CD4-positive, alpha-beta memory T cell (primary cell): Measurements from ENCODE around the gene ACCSL. TPM values are rescaled to one million over a fixed set of nuclear protein-coding genes. Genes with fewer than 3 reads are reported as not detected.

Experiments
- CTCF ChIA-PET: fragments of 350-600 bp; sonication (Branson Sonifier 250); formaldehyde crosslinking; loops from one replicate; lab custom pipeline; 2021; ENCODE audit warnings: inconsistent platforms; ENCODE audit not compliant: partially characterized antibody; lab: Charles Lee
- POLR2A ChIA-PET: fragments of 350-600 bp; sonication (Branson Sonifier 250); formaldehyde crosslinking; loops from one replicate; lab custom pipeline; 2021; ENCODE audit not compliant: partially characterized antibody; lab: Charles Lee
- DNase-seq, 5 donors: peaks; one replicate each; pipeline versions ENCODE4 v3.0.0 to v3.0.0-alpha.2; 2020 to 2022; ENCODE audit warnings: mixed read lengths in 1 of 5
- H3K27ac ChIP-seq: one replicate; pipeline ENCODE4 v1.7.0; 2013; ENCODE audit warnings: low read depth, low read length
- H3K27me3 ChIP-seq: 2 replicates; pipeline ENCODE4 v1.7.0; 2013; ENCODE audit warnings: mild to moderate bottlenecking, low read length, moderate library complexity; ENCODE audit not compliant: insufficient read depth
- H3K36me3 ChIP-seq: 2 replicates; pipeline ENCODE4 v1.7.0; 2013; ENCODE audit warnings: mild to moderate bottlenecking, low read length, moderate library complexity; ENCODE audit not compliant: insufficient read depth
- H3K4me1 ChIP-seq: 2 replicates; pipeline ENCODE4 v1.7.0; 2013; ENCODE audit warnings: mild to moderate bottlenecking, low read length, moderate library complexity; ENCODE audit not compliant: insufficient read depth
- H3K4me3 ChIP-seq, 2 donors: one replicate each; pipeline ENCODE4 v1.7.0; 2013; ENCODE audit warnings: low read length in 2 of 2, mild to moderate bottlenecking in 1 of 2
- H3K9me3 ChIP-seq, 2 donors: one replicate each; pipeline ENCODE4 v1.7.0; 2013; ENCODE audit warnings: low read length in 2 of 2, control low read depth in 1 of 2; ENCODE audit not compliant: control insufficient read depth in 1 of 2
- H3K27ac Mint-ChIP-seq, 7 donors: one replicate each; pipeline ENCODE4 v1.8.0; 2020 to 2021; ENCODE audit warnings: mixed read lengths in 7 of 7, mild to moderate bottlenecking in 6 of 7, inconsistent platforms in 3 of 7, moderate library complexity in 3 of 7
- H3K27me3 Mint-ChIP-seq, 2 donors: one replicate each; pipeline ENCODE4 v1.8.0; 2020 to 2021; ENCODE audit warnings: mixed read lengths in 2 of 2
- H3K36me3 Mint-ChIP-seq, 2 donors: one replicate each; pipeline ENCODE4 v1.8.0; 2020 to 2021; ENCODE audit warnings: mixed read lengths in 2 of 2, inconsistent platforms in 1 of 2, mild to moderate bottlenecking in 1 of 2
- H3K4me1 Mint-ChIP-seq, 4 donors: one replicate each; pipeline ENCODE4 v1.8.0; 2020 to 2021; ENCODE audit warnings: mixed read lengths in 4 of 4, mild to moderate bottlenecking in 1 of 4
- H3K4me3 Mint-ChIP-seq, 8 donors: one replicate each; pipeline ENCODE4 v1.8.0; 2020 to 2021; ENCODE audit warnings: mixed read lengths in 8 of 8, mild to moderate bottlenecking in 7 of 8, moderate library complexity in 6 of 8, inconsistent platforms in 3 of 8
- H3K9me3 Mint-ChIP-seq, 8 donors: one replicate each; pipeline ENCODE4 v1.8.0; 2020 to 2021; ENCODE audit warnings: mixed read lengths in 8 of 8, mild to moderate bottlenecking in 5 of 8, inconsistent platforms in 3 of 8, moderate library complexity in 1 of 8
- intact Hi-C: fragments of 100-400 bp; cut with micrococcal nuclease; formaldehyde crosslinking; loops from one replicate; pipeline ENCODE4 v1.15.1; 2023
- polyA plus RNA-seq, 2 donors: library from polyadenylated mRNA; unstranded; fragments of 300-500 nt; fragmentation: Illumina TruSeq; gene quantifications; one replicate each; pipeline ENCODE4 v1.2.3, GENCODE V29; 2021
- total RNA-seq, 2 experiments: library from RNA; stranded (reverse); gene quantifications; one replicate each; pipeline ENCODE4 v1.2.3, GENCODE V29; 2021

The ACCSL gene
- total and polyA plus RNA-seq, 4 experiments from 2014 or later, result not detected

DNA sequence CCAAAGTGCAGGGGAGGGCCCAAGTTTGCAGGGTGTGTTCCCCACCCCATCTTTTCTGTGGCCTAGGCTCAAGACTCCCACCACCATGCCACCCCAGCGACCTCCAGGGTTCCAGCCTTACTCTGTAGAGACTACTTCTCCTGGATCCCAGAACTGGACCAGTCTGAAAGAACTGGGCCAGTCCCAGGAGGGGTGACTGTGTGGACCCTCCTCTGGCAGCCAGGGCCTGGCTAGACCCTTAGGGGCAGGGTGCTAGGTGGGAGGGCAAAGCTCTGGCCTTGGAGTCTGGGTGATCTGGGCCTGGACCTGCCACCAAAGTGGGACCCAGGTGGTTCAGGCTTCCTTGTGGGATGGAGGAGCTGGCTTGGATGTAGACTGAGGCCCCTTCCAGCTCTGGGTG is 41.8 kb upstream of the ACCSL start:
- CTCF ChIA-PET, result no interaction called here
- H3K27ac ChIP-seq, result no peak overlapping the region
- Mint-ChIP-seq H3K9me3 (no peaks in the 10 kb centered on the region), H3K4me1 (no peaks in the 10 kb centered on the region), H3K36me3 (no peaks in the 10 kb centered on the region), H3K27me3 (peaks cover 6 to 16% of the 10 kb centered on the region in 2 donors), H3K4me3 (no peak overlapping the region), H3K27ac (no peak overlapping the region)
- intact Hi-C loops, result no loop called here
- no peaks in the 10 kb centered on the region for H3K27me3 ChIP-seq
- no peaks in the 10 kb centered on the region for H3K9me3 ChIP-seq
- no peaks in the 10 kb centered on the region for H3K36me3 ChIP-seq
- no peak for DNase-seq
- no peak overlapping the region for H3K4me3 ChIP-seq
- POLR2A ChIA-PET, result no interaction called here
- no peaks in the 10 kb centered on the region for H3K4me1 ChIP-seq

- CTCF ChIA-PET, result no interaction called here
- intact Hi-C loops, result no loop called here
Observed at GRCh38 chr11:44006917-44007361, 40.8 kb upstream of the ACCSL start.

DNA sequence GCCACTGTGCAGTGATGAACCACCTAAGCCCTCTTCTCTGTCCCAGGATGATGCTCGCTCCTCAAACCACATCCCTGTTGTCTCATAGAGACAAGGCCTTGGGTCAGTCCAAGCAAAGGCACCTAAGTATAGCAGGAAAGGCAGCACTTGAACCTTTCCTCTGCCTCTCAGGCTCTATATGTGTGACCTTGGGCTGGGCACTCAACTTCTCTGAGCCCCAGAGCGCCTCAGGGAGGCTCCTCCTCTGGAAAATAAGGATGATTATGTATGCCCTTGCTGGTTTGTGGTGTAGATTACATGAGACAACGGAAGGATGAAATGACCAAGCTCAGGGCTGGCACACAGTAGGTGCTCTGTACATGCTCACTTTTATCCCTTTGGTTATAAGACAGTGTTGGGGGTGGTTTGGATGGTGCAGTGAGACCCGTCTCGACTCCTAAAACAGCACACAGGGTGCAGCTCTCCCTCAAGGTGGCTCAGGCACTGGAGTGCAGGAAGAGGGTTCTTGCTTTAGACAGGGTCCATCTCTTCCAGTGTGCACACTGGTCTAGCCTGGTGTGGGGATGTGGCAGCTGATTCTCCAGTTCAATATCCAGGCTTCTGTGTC is 40.2 kb upstream of the ACCSL start:
- Mint-ChIP-seq H3K27ac (no peak overlapping the region), H3K4me1 (no peaks in the 10 kb centered on the region), H3K27me3 (peaks cover 7 to 9% of the 10 kb centered on the region in 2 donors), H3K9me3 (no peaks in the 10 kb centered on the region), H3K36me3 (no peaks in the 10 kb centered on the region), H3K4me3 (no peak overlapping the region)
- Histone ChIP-seq H3K36me3 (no peaks in the 10 kb centered on the region), H3K4me1 (no peaks in the 10 kb centered on the region), H3K9me3 (no peaks in the 10 kb centered on the region), H3K27ac (no peak overlapping the region), H3K27me3 (no peaks in the 10 kb centered on the region), H3K4me3 (no peak overlapping the region)
- ChIA-PET CTCF (no interaction called here), POLR2A (no interaction called here)
- DNase-seq, result no peak
- intact Hi-C loops, result no loop called here

More at GRCh38 chr11:44006917-44007361, 40.8 kb upstream of the ACCSL start:
- H3K4me1 ChIP-seq, result no peaks in the 10 kb centered on the region
- Mint-ChIP-seq H3K36me3 (no peaks in the 10 kb centered on the region), H3K27me3 (peaks cover 9 to 12% of the 10 kb centered on the region in 2 donors), H3K9me3 (no peaks in the 10 kb centered on the region), H3K4me3 (no peak overlapping the region), H3K27ac (no peak overlapping the region), H3K4me1 (no peaks in the 10 kb centered on the region)
- H3K27me3 ChIP-seq, result no peaks in the 10 kb centered on the region
- no peaks in the 10 kb centered on the region for H3K36me3 ChIP-seq
- H3K9me3 ChIP-seq, result no peaks in the 10 kb centered on the region
- H3K4me3 ChIP-seq, result no peak overlapping the region
- no peak for DNase-seq
- no peak overlapping the region for H3K27ac ChIP-seq
- POLR2A ChIA-PET, result no interaction called here

GRCh38 chr11:44008088-44008501 is 39.7 kb upstream of the ACCSL start:
- intact Hi-C loops, result no loop called here
- Mint-ChIP-seq H3K27me3 (peaks cover 4 to 6% of the 10 kb centered on the region in 2 donors), H3K36me3 (no peaks in the 10 kb centered on the region), H3K4me1 (no peaks in the 10 kb centered on the region), H3K27ac (no peak overlapping the region), H3K4me3 (no peak overlapping the region), H3K9me3 (no peaks in the 10 kb centered on the region)
- CTCF ChIA-PET, result no interaction called here
- H3K4me3 ChIP-seq, result no peak overlapping the region
- POLR2A ChIA-PET, result no interaction called here
- H3K36me3 ChIP-seq, result no peaks in the 10 kb centered on the region
- no peak overlapping the region for H3K27ac ChIP-seq
- no peak for DNase-seq
- H3K4me1 ChIP-seq, result no peaks in the 10 kb centered on the region
- H3K27me3 ChIP-seq, result no peaks in the 10 kb centered on the region
- no peaks in the 10 kb centered on the region for H3K9me3 ChIP-seq

- intact Hi-C loops, result no loop called here
- Mint-ChIP-seq H3K27me3 (peaks cover 4 to 6% of the 10 kb centered on the region in 2 donors), H3K27ac (no peak overlapping the region), H3K4me3 (no peak overlapping the region), H3K9me3 (no peaks in the 10 kb centered on the region), H3K36me3 (no peaks in the 10 kb centered on the region), H3K4me1 (no peaks in the 10 kb centered on the region)
- H3K36me3 ChIP-seq, result no peaks in the 10 kb centered on the region
- no peaks in the 10 kb centered on the region for H3K9me3 ChIP-seq
- DNase-seq, result no peak
- ChIA-PET POLR2A (no interaction called here), CTCF (no interaction called here)
- H3K27ac ChIP-seq, result no peak overlapping the region
- no peak overlapping the region for H3K4me3 ChIP-seq
- no peaks in the 10 kb centered on the region for H3K27me3 ChIP-seq
- H3K4me1 ChIP-seq, result no peaks in the 10 kb centered on the region
Observed at GRCh38 chr11:44008698-44009097, 39.1 kb upstream of the ACCSL start.

- Mint-ChIP-seq H3K4me1 (no peaks in the 10 kb centered on the region), H3K27ac (no peak overlapping the region), H3K9me3 (no peaks in the 10 kb centered on the region), H3K4me3 (no peak overlapping the region), H3K27me3 (peaks cover 5% of the 10 kb centered on the region in 2 donors), H3K36me3 (no peaks in the 10 kb centered on the region)
- intact Hi-C loops, result no loop called here
- Histone ChIP-seq H3K4me1 (no peaks in the 10 kb centered on the region), H3K4me3 (no peak overlapping the region), H3K27me3 (no peaks in the 10 kb centered on the region), H3K36me3 (no peaks in the 10 kb centered on the region), H3K27ac (no peak overlapping the region), H3K9me3 (no peaks in the 10 kb centered on the region)
- no peak for DNase-seq
- ChIA-PET POLR2A (no interaction called here), CTCF (interaction anchor here (1.1 kb wide), 1 partner anchor 121 kb away, joined by 3 read pairs; no protein-coding TSS in a partner anchor)
Observed at GRCh38 chr11:44010789-44011251, 37.0 kb upstream of the ACCSL start.

GRCh38 chr11:44011797-44012196 is 36.0 kb upstream of the ACCSL start:
- no peak for DNase-seq
- intact Hi-C loops, result no loop called here
- Histone ChIP-seq H3K27me3 (no peaks in the 10 kb centered on the region), H3K36me3 (no peaks in the 10 kb centered on the region), H3K27ac (no peak overlapping the region), H3K9me3 (no peaks in the 10 kb centered on the region), H3K4me3 (no peak overlapping the region), H3K4me1 (no peaks in the 10 kb centered on the region)
- Mint-ChIP-seq H3K36me3 (no peaks in the 10 kb centered on the region), H3K4me1 (no peaks in the 10 kb centered on the region), H3K27ac (no peak overlapping the region), H3K4me3 (no peak overlapping the region), H3K27me3 (peaks cover 5% of the 10 kb centered on the region in 2 donors), H3K9me3 (no peaks in the 10 kb centered on the region)
- POLR2A ChIA-PET, result no interaction called here
- CTCF ChIA-PET, result no interaction called here
